RWPE1 (cell line): Measurements from ENCODE around the gene NRG4.
"Not testable (repeated sequence)": the region's sequence is repeated elsewhere in the genome, so short reads cannot be mapped to it uniquely, and the experiment has no call there.

ENCODE experiments used
- CTCF ChIA-PET: fragments of 350-600 bp; sonication (Branson Sonifier 250); formaldehyde crosslinking; extraction: SDS; loops from one replicate; lab custom pipeline; 2021; lab: Yijun Ruan, JAX
- POLR2A ChIA-PET: fragments of 400-600 bp; formaldehyde crosslinking; extraction: SDS; loops from one replicate; lab custom pipeline; 2020; ENCODE audit warnings: antibody characterized with exemption; ENCODE audit not compliant: low non-redundant PET; lab: Yijun Ruan, JAX
- DNase-seq: peaks from one replicate; pipeline ENCODE4 v3.0.0; 2012; ENCODE audit warnings: low spot score
- H3K27ac ChIP-seq: fragments of 450-650 bp; 2 replicates; pipeline ENCODE4 v1.5.1; 2017
- TF ChIP-seq, protein P1 (sequence below): fragments of 450-650 bp; conservative IDR thresholded peaks from 2 replicates; pipeline ENCODE4 v1.5.1; 2017; ENCODE audit warnings: low read depth, mild to moderate bottlenecking

NRG4 gene

DNA sequence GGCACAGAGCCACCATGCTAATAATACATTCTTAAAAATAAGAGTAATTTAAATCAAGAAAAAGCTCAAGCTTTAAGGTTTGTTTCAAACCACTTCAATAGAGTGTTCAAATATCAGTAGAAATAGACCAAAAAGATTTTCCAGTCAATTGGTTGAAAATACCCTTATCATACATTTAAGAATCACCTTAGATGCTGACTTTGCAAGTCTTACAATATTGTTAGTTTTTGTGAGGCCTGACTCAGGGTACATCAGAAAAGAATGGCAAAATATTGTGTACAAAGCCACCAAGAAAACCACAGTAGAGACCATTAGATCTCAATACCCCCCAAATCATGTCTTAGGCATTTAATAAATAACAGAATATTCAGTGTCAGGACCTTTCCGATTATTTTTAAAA, 19.8 kb upstream of the NRG4 start:
- no peak overlapping the region for H3K27ac ChIP-seq
- TF ChIP-seq, protein P1, sequence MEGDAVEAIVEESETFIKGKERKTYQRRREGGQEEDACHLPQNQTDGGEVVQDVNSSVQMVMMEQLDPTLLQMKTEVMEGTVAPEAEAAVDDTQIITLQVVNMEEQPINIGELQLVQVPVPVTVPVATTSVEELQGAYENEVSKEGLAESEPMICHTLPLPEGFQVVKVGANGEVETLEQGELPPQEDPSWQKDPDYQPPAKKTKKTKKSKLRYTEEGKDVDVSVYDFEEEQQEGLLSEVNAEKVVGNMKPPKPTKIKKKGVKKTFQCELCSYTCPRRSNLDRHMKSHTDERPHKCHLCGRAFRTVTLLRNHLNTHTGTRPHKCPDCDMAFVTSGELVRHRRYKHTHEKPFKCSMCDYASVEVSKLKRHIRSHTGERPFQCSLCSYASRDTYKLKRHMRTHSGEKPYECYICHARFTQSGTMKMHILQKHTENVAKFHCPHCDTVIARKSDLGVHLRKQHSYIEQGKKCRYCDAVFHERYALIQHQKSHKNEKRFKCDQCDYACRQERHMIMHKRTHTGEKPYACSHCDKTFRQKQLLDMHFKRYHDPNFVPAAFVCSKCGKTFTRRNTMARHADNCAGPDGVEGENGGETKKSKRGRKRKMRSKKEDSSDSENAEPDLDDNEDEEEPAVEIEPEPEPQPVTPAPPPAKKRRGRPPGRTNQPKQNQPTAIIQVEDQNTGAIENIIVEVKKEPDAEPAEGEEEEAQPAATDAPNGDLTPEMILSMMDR, result no peak
- no peak for DNase-seq
- CTCF ChIA-PET, result interaction anchor here (0.6 to 0.8 kb wide), 2 partner anchors 15 to 85 kb away, joined by 3 read pairs; no protein-coding TSS in a partner anchor
- POLR2A ChIA-PET, result no interaction called here

DNA sequence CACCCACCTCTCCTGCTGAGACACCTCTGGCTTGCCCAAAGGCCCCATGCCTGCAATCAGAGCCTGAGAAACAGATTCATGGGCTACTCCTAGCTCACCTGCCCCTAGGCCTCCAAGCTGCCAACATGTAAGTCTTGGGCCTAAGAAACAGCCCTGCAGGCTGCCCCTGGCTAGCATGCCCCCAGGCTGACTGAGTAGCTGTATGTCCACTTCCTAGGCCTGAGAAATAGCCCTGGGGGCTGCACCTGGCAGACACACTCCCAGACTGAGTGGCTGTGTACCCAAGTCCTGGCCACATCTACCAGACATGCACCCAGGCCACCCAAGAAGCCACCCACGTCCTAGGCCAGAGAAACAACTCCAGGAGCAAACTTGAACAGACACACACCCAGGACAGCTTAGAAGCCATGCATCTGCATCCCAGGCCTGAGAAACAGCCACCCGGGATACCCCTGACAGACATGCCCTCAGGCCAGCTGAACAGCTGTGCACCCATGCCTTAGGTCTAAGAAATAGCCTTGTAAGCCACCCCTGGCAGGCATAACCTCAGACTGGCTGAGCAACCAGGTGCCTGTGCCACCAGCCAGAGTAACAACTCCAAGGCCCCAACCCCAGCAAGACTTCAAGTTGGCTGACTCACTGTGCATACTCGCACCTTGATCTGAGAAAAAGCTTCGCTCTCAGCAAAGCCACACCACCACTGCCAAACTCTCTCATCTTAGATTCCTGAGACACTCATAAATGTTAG, 12.0 kb upstream of the NRG4 start:
- POLR2A ChIA-PET, result no interaction called here
- DNase-seq, result no peak
- TF ChIP-seq, protein P1, result no peak
- CTCF ChIA-PET, result no interaction called here
- no peak overlapping the region for H3K27ac ChIP-seq

DNA sequence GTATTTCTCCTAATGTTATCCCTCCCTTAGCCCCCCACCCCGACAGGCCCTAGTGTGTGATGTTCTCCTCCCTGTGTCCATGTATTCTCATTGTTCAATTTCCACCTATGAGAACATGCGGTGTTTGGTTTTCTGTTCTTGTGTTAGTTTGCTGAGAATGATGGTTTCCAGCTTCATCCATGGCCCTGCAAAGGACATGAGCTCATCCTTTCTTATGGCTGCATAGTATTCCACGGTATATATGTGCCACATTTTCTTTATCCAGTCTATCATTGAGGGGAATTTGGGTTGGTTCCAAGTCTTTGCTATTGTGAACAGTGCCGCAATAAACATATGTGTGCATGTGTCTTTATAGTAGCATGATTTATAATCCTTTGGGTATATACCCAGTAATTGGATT, 1.2 kb upstream of the NRG4 start:
- POLR2A ChIA-PET, result not testable (repeated sequence)

DNA sequence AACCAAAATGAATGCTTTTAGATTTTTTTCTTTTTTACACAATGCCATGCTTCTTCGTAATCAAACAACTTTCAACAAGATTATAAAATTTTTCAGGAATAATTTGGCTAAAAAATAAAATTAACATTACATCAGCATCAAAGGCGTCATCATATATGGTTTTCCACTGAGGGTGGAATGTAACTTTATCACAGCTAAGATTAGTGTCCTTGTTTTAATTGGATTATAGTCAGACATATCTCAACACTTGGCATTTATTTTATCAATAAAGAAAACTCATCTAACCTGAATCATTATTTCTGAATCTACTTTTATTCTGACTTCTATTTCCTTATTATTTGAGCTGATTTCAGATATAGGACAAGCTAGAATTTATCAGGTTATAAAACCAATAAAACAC, 1.6 kb downstream of the NRG4 start:
- ChIA-PET POLR2A (no interaction called here), CTCF (no interaction called here)
- no peak overlapping the region for H3K27ac ChIP-seq
- no peak for DNase-seq
- TF ChIP-seq, protein P1, result no peak

More for the DNA sequence above, 1.2 kb upstream of the NRG4 start:
- H3K27ac ChIP-seq, DNase-seq, CTCF ChIA-PET: not testable (repeated sequence)

DNA sequence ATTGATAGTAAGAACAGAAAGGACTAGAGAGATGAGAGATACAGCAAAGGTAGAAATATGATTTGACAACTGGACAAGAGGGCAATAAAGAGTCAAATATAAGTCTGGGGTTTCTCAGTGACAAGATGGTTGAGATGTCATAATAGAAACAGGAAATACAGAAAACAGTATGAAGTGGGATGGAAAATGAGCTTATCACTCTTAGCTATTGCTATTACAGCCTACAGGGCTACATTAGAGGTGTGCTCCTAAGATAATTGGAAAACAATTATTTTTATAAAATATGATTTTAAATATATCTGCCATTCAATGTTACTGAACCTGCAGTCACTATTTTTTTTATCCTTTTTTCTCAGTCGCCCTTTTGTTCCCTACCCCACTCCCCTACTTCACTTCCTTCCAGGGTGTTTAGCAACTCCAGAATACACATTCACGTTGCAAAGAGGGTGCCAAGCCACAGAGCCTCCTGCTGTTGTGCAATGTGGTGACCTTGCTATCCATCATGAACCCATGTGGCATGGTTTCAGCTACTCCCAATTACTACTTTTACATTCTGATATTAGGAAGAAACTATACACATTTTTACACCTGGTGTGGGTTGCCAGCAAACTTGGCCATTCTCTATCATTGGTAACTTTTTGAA, 6.0 kb downstream of the NRG4 start:
- POLR2A ChIA-PET, result no interaction called here
- TF ChIP-seq, protein P1, result no peak
- H3K27ac ChIP-seq, result no peak overlapping the region
- no peak for DNase-seq
- CTCF ChIA-PET, result no interaction called here

DNA sequence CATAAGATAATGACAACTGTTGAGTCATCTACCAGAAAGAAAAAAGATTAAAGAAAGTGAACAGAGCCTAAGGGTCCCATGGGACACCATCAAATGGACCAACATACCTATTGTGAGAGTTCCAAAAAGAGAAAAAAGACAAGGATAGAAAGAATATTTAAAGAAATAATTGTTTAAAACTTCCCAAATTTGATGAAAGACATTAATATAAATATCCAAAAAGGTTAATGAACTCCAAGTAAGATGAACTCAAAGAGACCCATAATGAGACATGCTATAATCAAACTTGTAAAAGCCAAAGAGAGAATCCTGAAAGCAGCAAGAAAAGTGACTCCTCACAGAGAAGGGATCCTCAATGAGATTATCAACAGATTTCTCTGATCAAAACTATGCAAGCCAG, 8.9 kb downstream of the NRG4 start:
- POLR2A ChIA-PET, result no interaction called here
- CTCF ChIA-PET, result no interaction called here
- no peak for DNase-seq
- H3K27ac ChIP-seq, result no peak overlapping the region
- TF ChIP-seq, protein P1, result no peak

DNA sequence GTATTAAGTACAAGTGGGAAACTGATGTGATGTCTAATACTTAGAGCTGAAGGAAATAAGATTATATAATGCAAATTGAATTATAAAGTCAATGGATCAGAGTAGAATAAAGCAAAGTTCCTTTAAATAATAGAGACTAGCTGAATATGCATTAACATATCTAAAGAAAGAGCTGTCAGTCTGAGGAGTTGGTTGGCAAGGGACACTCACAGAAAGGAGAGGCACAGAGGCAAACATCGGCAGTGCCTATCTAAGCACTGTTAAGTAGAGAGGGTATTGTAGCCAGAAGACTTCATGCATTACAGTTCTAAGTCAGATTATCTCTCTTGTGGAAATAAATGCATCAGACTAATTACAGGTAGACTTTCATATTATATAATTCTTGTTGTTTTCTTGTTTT, 16.6 kb downstream of the NRG4 start:
- CTCF ChIA-PET, result no interaction called here

More for the DNA sequence above, 16.6 kb downstream of the NRG4 start:
- TF ChIP-seq, protein P1, result no peak
- no peak overlapping the region for H3K27ac ChIP-seq
- no peak for DNase-seq
- POLR2A ChIA-PET, result no interaction called here
